RWPE1 (cell line): ENCODE results near the gene NINJ2.

Source experiments
- CTCF ChIA-PET: fragments of 350-600 bp; sonication (Branson Sonifier 250); formaldehyde crosslinking; extraction: SDS; loops from one replicate; lab custom pipeline; 2021; lab: Yijun Ruan, JAX
- POLR2A ChIA-PET: fragments of 400-600 bp; formaldehyde crosslinking; extraction: SDS; loops from one replicate; lab custom pipeline; 2020; ENCODE audit warnings: antibody characterized with exemption; ENCODE audit not compliant: low non-redundant PET; lab: Yijun Ruan, JAX
- DNase-seq: peaks from one replicate; pipeline ENCODE4 v3.0.0; 2012; ENCODE audit warnings: low spot score
- H3K27ac ChIP-seq: fragments of 450-650 bp; 2 replicates; pipeline ENCODE4 v1.5.1; 2017
- TF ChIP-seq, protein P1 (sequence below): fragments of 450-650 bp; conservative IDR thresholded peaks from 2 replicates; pipeline ENCODE4 v1.5.1; 2017; ENCODE audit warnings: low read depth, mild to moderate bottlenecking

NINJ2 gene

DNA sequence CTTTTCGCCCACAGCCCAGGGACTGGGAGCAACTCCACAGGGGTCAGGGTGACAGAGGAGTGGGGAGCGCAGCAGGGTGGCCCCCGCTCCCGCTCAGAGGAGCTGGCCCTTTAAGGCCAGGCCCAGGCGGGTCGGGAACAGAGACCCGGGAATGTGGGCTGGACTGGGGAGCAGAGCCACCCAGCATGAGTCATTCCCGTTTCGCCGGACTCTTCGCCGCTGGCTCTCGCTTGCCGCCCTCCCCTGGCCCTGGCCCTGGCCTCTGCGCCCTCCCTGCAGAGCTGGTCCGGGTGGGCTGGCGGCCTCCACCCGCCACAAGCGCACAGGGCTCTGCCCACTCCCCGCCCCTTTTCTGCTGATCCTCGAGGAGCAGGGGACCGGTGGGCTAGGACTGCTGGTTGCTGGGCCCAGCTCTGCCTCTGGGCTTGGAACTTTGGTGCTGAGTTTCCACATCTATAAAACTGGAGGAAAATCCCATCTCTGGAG is 92.8 kb downstream of the NINJ2 start:
- H3K27ac ChIP-seq, result peak overlapping the region; percentile 99
- TF ChIP-seq, protein P1, sequence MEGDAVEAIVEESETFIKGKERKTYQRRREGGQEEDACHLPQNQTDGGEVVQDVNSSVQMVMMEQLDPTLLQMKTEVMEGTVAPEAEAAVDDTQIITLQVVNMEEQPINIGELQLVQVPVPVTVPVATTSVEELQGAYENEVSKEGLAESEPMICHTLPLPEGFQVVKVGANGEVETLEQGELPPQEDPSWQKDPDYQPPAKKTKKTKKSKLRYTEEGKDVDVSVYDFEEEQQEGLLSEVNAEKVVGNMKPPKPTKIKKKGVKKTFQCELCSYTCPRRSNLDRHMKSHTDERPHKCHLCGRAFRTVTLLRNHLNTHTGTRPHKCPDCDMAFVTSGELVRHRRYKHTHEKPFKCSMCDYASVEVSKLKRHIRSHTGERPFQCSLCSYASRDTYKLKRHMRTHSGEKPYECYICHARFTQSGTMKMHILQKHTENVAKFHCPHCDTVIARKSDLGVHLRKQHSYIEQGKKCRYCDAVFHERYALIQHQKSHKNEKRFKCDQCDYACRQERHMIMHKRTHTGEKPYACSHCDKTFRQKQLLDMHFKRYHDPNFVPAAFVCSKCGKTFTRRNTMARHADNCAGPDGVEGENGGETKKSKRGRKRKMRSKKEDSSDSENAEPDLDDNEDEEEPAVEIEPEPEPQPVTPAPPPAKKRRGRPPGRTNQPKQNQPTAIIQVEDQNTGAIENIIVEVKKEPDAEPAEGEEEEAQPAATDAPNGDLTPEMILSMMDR, result no peak
- peak; percentile 94 for DNase-seq
- CTCF ChIA-PET, result interaction anchor here (0.5 to 2.9 kb wide), 9 partner anchors 9 to 925 kb away, joined by 3 to 22 read pairs (median 3); partner anchors contain the start of gene WNK1
- POLR2A ChIA-PET, result interaction anchor here (1.0 to 1.1 kb wide), 2 partner anchors 181 to 379 kb away, joined by 5 read pairs; partner anchors contain the start of genes RAD52 and WNK1

DNA sequence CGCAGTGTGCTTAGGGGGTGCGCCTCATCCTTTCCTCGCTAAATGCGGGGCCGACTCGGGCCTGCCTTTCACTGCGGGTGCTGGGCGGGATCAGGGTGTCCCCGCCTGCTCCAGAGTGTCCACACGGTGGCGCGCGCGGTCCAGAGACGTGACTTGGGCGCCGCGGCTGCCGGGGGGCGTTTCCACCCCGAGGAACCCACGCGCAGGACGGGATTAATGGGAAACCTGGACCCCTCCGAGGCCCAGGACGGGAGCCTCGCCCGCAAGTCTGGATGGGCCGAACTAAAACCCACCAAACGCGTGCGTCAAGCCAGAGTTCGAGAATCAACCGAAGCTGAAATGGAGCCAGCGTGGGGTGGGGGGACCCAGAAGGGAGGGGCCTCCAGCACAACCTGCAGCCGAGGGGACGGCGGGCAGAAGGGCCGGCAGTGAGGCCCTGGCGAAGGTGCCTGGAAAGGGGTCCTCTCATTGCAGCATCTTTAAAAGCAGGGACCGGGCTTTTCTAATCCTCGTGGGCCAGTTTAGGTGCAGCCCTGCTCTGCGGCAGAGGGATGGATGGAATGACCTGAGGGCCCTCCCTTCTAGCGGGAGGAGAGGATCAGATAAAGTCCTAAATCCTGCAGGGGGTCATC is 93.3 kb downstream of the NINJ2 start:
- peak; percentile 88 for DNase-seq
- peak overlapping the region; percentile 99 for H3K27ac ChIP-seq
- CTCF ChIA-PET, result interaction anchor here (0.6 to 2.9 kb wide), 11 partner anchors 10 to 925 kb away, joined by 3 to 22 read pairs (median 4); partner anchors contain the start of gene WNK1
- POLR2A ChIA-PET, result interaction anchor here (1.0 to 1.1 kb wide), 2 partner anchors 182 to 379 kb away, joined by 5 read pairs; partner anchors contain the start of genes RAD52 and WNK1
- TF ChIP-seq, protein P1, result peak; percentile 75

DNA sequence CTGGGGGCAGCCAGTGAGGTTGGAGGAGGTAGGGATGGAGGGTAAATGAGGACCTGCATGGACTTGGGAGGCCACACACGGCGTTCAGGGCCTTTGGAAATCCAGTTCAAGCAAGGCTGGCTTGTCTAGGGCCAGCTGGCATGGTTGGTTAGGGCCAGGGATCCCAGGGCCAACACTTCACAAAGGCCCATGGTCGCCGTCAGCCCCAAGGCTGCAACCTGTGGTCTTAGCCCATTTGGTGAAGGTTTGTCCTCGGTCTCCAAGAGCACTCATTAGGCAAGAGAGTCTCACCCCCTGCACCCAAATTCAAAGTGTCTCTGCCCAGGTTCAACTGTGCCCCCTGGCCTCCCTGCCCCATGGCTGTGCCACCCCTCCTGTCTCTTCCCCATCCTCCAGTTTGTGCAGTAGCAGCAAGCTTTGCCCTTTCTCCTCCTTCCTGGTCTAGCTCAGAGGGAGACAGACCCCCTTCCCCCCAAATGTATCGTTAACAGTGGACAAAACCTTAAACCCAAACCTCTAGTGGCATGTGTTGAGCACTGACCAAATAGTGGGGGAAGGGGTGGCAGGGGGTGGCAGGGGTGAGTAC is 94.1 kb downstream of the NINJ2 start:
- ChIA-PET CTCF (interaction anchor here (0.6 to 2.9 kb wide), 5 partner anchors 81 to 728 kb away, joined by 3 to 22 read pairs (median 4); partner anchors contain the start of gene WNK1), POLR2A (no interaction called here)
- no peak for DNase-seq
- peak overlapping the region; percentile 99 for H3K27ac ChIP-seq
- TF ChIP-seq, protein P1, result no peak

GRCh38 chr12:568486-568885 is 94.8 kb downstream of the NINJ2 start:
- no peak for DNase-seq
- CTCF ChIA-PET, result interaction anchor here (0.6 kb wide), 3 partner anchors 351 to 1805 kb away, joined by 3 to 4 read pairs (median 4); no protein-coding TSS in a partner anchor
- no peak overlapping the region for H3K27ac ChIP-seq
- POLR2A ChIA-PET, result interaction anchor here (0.7 kb wide), 1 partner anchor 217 kb away, joined by 6 read pairs; no protein-coding TSS in a partner anchor
- TF ChIP-seq, protein P1, result no peak

DNA sequence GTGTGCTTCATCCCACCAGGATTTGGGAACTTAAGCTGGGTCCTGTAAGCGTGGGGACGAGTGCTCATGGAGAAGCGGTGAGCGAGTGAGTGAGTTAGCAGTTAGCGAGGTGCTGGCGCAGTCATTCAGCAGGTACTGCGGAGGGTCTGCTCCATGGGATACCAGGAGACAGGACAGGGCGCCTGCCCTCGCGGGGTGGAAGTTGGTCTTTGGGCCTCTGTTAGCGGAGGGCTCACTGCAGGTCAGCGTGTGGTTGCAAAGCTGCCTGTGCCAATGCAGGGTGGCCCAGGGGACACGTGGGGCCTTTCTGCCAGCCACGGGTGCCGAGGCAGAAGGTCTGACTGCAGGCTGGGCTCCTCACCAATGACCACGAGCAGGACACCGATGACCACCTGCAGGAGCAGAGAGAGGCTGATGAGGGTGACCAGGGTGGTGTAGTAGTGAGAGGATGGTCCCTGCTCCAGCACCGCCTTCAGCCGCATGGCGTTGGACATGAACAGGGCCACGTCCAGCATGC is 97.6 kb downstream of the NINJ2 start:
- no peak overlapping the region for H3K27ac ChIP-seq
- TF ChIP-seq, protein P1, result no peak
- ChIA-PET POLR2A (no interaction called here), CTCF (no interaction called here)
- no peak for DNase-seq

- no peak for DNase-seq
- TF ChIP-seq, protein P1, result no peak
- H3K27ac ChIP-seq, result no peak overlapping the region
- CTCF ChIA-PET, result no interaction called here
- POLR2A ChIA-PET, result no interaction called here
Observed at GRCh38 chr12:565161-565560, 98.1 kb downstream of the NINJ2 start.
